Liver (tissue), 3 donors: ENCODE measurements around the gene BIRC7.
"Not testable (repeated sequence)": the region's sequence is repeated elsewhere in the genome, so short reads cannot be mapped to it uniquely, and the experiment has no call there.

ENCODE experiments used
- GABPA ChIP-seq, 2 donors: IDR thresholded peaks in 1 of 2; conservative IDR thresholded peaks in 1 of 2; 2 replicates each; pipeline ENCODE4 v1.6.1; 2016; ENCODE audit warnings: antibody characterized with exemption in 2 of 2, mild to moderate bottlenecking in 1 of 2, moderate library complexity in 1 of 2
- JUND ChIP-seq, 2 donors: IDR thresholded peaks; 2 replicates each; pipeline ENCODE4 v1.6.1; 2016; ENCODE audit warnings: antibody characterized with exemption in 2 of 2
- NR2F2 ChIP-seq: IDR thresholded peaks from 2 replicates; pipeline ENCODE4 v1.6.1; 2016; ENCODE audit warnings: antibody characterized with exemption
- RAD21 ChIP-seq, 2 donors: IDR thresholded peaks; 2 replicates each; pipeline ENCODE4 v1.6.1; 2016; ENCODE audit warnings: antibody characterized with exemption in 2 of 2, mild to moderate bottlenecking in 2 of 2
- SP1 ChIP-seq: IDR thresholded peaks from 2 replicates; pipeline ENCODE4 v1.6.1; 2018; ENCODE audit warnings: antibody characterized with exemption, mild to moderate bottlenecking
- TAF1 ChIP-seq: conservative IDR thresholded peaks from 2 replicates; pipeline ENCODE4 v1.6.1; 2016; ENCODE audit warnings: antibody characterized with exemption, mild to moderate bottlenecking
- YY1 ChIP-seq: IDR thresholded peaks from 2 replicates; pipeline ENCODE4 v1.6.1; 2016; ENCODE audit warnings: antibody characterized with exemption, mild to moderate bottlenecking
- ZBTB33 ChIP-seq: IDR thresholded peaks from 2 replicates; pipeline ENCODE4 v1.6.1; 2016; ENCODE audit warnings: antibody characterized with exemption
- TF ChIP-seq, protein P1 (sequence below): fragments of 150-350 bp; IDR thresholded peaks from 2 replicates; pipeline ENCODE4 v1.5.1; 2017; ENCODE audit warnings: improper control_type of control experiment, low read depth, low read length; ENCODE audit not compliant: missing input control
- TF ChIP-seq, protein P2 (sequence below): IDR thresholded peaks from 2 replicates; pipeline ENCODE4 v1.6.1; 2016; ENCODE audit warnings: antibody characterized with exemption
- donor health status: healthy.
- donor health status: healthy.

GRCh38 chr20:63221400-63222053 is 14.2 kb upstream of the BIRC7 start:
- TF ChIP-seq NR2F2; ZBTB33; SP1; JUND (IDR thresholded peaks at IDR 0.05); YY1; TAF1; GABPA (IDR thresholded peaks at IDR 0.05 in 1 of 2, conservative IDR thresholded peaks at IDR 0.05 in 1 of 2); RAD21 (IDR thresholded peaks at IDR 0.05): not testable (repeated sequence)
- TF ChIP-seq, protein P1, sequence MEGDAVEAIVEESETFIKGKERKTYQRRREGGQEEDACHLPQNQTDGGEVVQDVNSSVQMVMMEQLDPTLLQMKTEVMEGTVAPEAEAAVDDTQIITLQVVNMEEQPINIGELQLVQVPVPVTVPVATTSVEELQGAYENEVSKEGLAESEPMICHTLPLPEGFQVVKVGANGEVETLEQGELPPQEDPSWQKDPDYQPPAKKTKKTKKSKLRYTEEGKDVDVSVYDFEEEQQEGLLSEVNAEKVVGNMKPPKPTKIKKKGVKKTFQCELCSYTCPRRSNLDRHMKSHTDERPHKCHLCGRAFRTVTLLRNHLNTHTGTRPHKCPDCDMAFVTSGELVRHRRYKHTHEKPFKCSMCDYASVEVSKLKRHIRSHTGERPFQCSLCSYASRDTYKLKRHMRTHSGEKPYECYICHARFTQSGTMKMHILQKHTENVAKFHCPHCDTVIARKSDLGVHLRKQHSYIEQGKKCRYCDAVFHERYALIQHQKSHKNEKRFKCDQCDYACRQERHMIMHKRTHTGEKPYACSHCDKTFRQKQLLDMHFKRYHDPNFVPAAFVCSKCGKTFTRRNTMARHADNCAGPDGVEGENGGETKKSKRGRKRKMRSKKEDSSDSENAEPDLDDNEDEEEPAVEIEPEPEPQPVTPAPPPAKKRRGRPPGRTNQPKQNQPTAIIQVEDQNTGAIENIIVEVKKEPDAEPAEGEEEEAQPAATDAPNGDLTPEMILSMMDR, result not testable (repeated sequence)
- TF ChIP-seq, protein P2, sequence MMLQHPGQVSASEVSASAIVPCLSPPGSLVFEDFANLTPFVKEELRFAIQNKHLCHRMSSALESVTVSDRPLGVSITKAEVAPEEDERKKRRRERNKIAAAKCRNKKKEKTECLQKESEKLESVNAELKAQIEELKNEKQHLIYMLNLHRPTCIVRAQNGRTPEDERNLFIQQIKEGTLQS, result not testable (repeated sequence)
